Neural progenitor cell (in vitro differentiated cells): ENCODE data around the gene APOB. TPM values are rescaled to one million over a fixed set of nuclear protein-coding genes. Genes with fewer than 3 reads are reported as not detected.

Experiments used
- DNase-seq: peaks from one replicate; pipeline ENCODE4 v3.0.0-alpha.2; 2016; ENCODE audit warnings: low spot score
- H2AFZ ChIP-seq: fragments of 200-600 bp; sonication (generic); replicated peaks from 2 replicates; pipeline ENCODE4 v1.6.1; 2016; ENCODE audit warnings: antibody characterized with exemption
- H3F3A ChIP-seq: fragments of 200-600 bp; sonication (generic); 2 replicates; pipeline ENCODE4 v1.6.1; 2016; ENCODE audit warnings: antibody characterized with exemption, low read depth
- H3K27ac ChIP-seq: fragments of 200-600 bp; sonication (generic); 2 replicates; pipeline ENCODE4 v1.5.1; 2016; ENCODE audit warnings: mild to moderate bottlenecking
- H3K27me3 ChIP-seq: fragments of 200-600 bp; sonication (generic); 2 replicates; pipeline ENCODE4 v1.6.1; 2016; ENCODE audit warnings: mild to moderate bottlenecking, moderate library complexity
- H3K36me3 ChIP-seq: fragments of 200-600 bp; sonication (generic); 2 replicates; pipeline ENCODE4 v1.5.1; 2016
- H3K4me1 ChIP-seq: fragments of 200-600 bp; sonication (generic); 2 replicates; pipeline ENCODE4 v1.6.1; 2016; ENCODE audit warnings: mixed run types
- H3K4me2 ChIP-seq: fragments of 200-600 bp; sonication (generic); 2 replicates; pipeline ENCODE4 v1.6.1; 2016
- H3K4me3 ChIP-seq: fragments of 200-600 bp; sonication (generic); 2 replicates; pipeline ENCODE4 v1.5.1; 2016
- H3K79me2 ChIP-seq: fragments of 200-600 bp; sonication (generic); 2 replicates; pipeline ENCODE4 v1.6.1; 2016; ENCODE audit warnings: low read depth
- H3K9ac ChIP-seq: fragments of 200-600 bp; sonication (generic); 2 replicates; pipeline ENCODE4 v1.6.1; 2016
- H3K9me3 ChIP-seq: fragments of 200-600 bp; sonication (generic); 2 replicates; pipeline ENCODE4 v1.5.1; 2016; ENCODE audit warnings: low read depth
- H4K20me1 ChIP-seq: fragments of 200-600 bp; sonication (generic); 2 replicates; pipeline ENCODE4 v1.6.1; 2016; ENCODE audit warnings: low read depth
- H3K27ac Mint-ChIP-seq: 3 replicates; pipeline ENCODE4 v1.8.0; 2021; ENCODE audit warnings: mixed read lengths
- H3K27me3 Mint-ChIP-seq: 2 replicates; pipeline ENCODE4 v1.8.0; 2022; ENCODE audit warnings: low read depth, mild to moderate bottlenecking, inconsistent platforms, moderate library complexity, mixed read lengths; ENCODE audit not compliant: insufficient read depth
- H3K36me3 Mint-ChIP-seq: 3 replicates; pipeline ENCODE4 v1.8.0; 2021; ENCODE audit warnings: mixed read lengths
- H3K4me1 Mint-ChIP-seq: 3 replicates; pipeline ENCODE4 v1.8.0; 2021; ENCODE audit warnings: mixed read lengths
- H3K4me3 Mint-ChIP-seq: 3 replicates; pipeline ENCODE4 v1.8.0; 2021; ENCODE audit warnings: mild to moderate bottlenecking, moderate library complexity, mixed read lengths
- H3K9me3 Mint-ChIP-seq: 3 replicates; pipeline ENCODE4 v1.8.0; 2020; ENCODE audit warnings: mixed read lengths
- CTCF ChIP-seq: fragments of 200-600 bp; sonication (generic); IDR thresholded peaks from 2 replicates; pipeline ENCODE4 v1.5.1; 2017; ENCODE audit warnings: antibody characterized with exemption, mild to moderate bottlenecking
- EZH2 ChIP-seq: fragments of 200-600 bp; sonication (generic); IDR thresholded peaks from 2 replicates; pipeline ENCODE4 v1.6.1; 2017; ENCODE audit warnings: antibody characterized with exemption, mild to moderate bottlenecking, moderate library complexity
- EZH2phosphoT487 ChIP-seq: fragments of 200-600 bp; sonication (generic); IDR thresholded peaks from 2 replicates; pipeline ENCODE4 v1.6.1; 2017; ENCODE audit warnings: antibody characterized with exemption
- total RNA-seq: library from RNA; depleted of rRNA; stranded (reverse); fragments of >200 nt; gene quantifications from 2 replicates; pipeline ENCODE4 v1.2.3, GENCODE V29; 2015; ENCODE audit warnings: low replicate concordance

The APOB gene
- total RNA-seq, 1 donor from 2014 or later: 0.47 TPM

- no peak overlapping the region for H3K27ac ChIP-seq
- H3K4me1 Mint-ChIP-seq: peaks cover 13% of the 10 kb centered on the region
- no peaks in the 10 kb centered on the region for H3K79me2 ChIP-seq
- H3K4me3 ChIP-seq: no peak overlapping the region
- no peaks in the 10 kb centered on the region for H3K27me3 ChIP-seq
- H3K9me3 ChIP-seq: no peaks in the 10 kb centered on the region
- H3K4me2 ChIP-seq: no peak overlapping the region
- no peak overlapping the region for H3K9ac ChIP-seq
- no peak overlapping the region for H3K27ac Mint-ChIP-seq
- TF ChIP-seq EZH2 (no peak), CTCF (no peak), EZH2phosphoT487 (no peak)
- H4K20me1 ChIP-seq: no peaks in the 10 kb centered on the region
- no peak overlapping the region for H2AFZ ChIP-seq
- H3K36me3 Mint-ChIP-seq: no peaks in the 10 kb centered on the region
- H3K36me3 ChIP-seq: no peaks in the 10 kb centered on the region
- no peaks in the 10 kb centered on the region for H3K9me3 Mint-ChIP-seq
- DNase-seq: no peak
- H3K27me3 Mint-ChIP-seq: peaks cover 2% of the 10 kb centered on the region
- H3K4me1 ChIP-seq: peaks cover 4% of the 10 kb centered on the region
- no peaks in the 10 kb centered on the region for H3F3A ChIP-seq
- H3K4me3 Mint-ChIP-seq: no peak overlapping the region
These were observed 10.1 kb upstream of the APOB start for GRCh38 chr2:21054011-21054410.

GRCh38 chr2:21052044-21052443, 8.2 kb upstream of the APOB start:
- Histone ChIP-seq H3K36me3 (no peaks in the 10 kb centered on the region), H4K20me1 (no peaks in the 10 kb centered on the region), H3K79me2 (no peaks in the 10 kb centered on the region), H3K4me1 (peaks cover 4% of the 10 kb centered on the region), H3K4me2 (no peak overlapping the region), H3K27me3 (no peaks in the 10 kb centered on the region), H3K4me3 (no peak overlapping the region), H3K9me3 (no peaks in the 10 kb centered on the region), H2AFZ (peak overlapping the region; percentile 22), H3F3A (no peaks in the 10 kb centered on the region), H3K9ac (no peak overlapping the region), H3K27ac (no peak overlapping the region)
- Mint-ChIP-seq H3K4me3 (no peak overlapping the region), H3K36me3 (no peaks in the 10 kb centered on the region), H3K9me3 (no peaks in the 10 kb centered on the region), H3K27ac (no peak overlapping the region), H3K27me3 (peaks cover 2% of the 10 kb centered on the region), H3K4me1 (peaks cover 13% of the 10 kb centered on the region)
- TF ChIP-seq CTCF (no peak), EZH2phosphoT487 (no peak), EZH2 (no peak)
- DNase-seq: no peak

- Histone ChIP-seq H3K27ac (no peak overlapping the region), H3K36me3 (no peaks in the 10 kb centered on the region), H2AFZ (no peak overlapping the region), H3K4me3 (no peak overlapping the region), H3K9ac (no peak overlapping the region), H3K9me3 (no peaks in the 10 kb centered on the region), H4K20me1 (no peaks in the 10 kb centered on the region), H3K4me2 (no peak overlapping the region), H3K79me2 (no peaks in the 10 kb centered on the region), H3K4me1 (peaks cover 4% of the 10 kb centered on the region), H3K27me3 (peaks cover 5% of the 10 kb centered on the region), H3F3A (no peaks in the 10 kb centered on the region)
- Mint-ChIP-seq H3K9me3 (no peaks in the 10 kb centered on the region), H3K4me1 (peaks cover 5% of the 10 kb centered on the region), H3K4me3 (no peak overlapping the region), H3K27ac (no peak overlapping the region), H3K36me3 (no peaks in the 10 kb centered on the region), H3K27me3 (peaks cover 4% of the 10 kb centered on the region)
- TF ChIP-seq EZH2phosphoT487 (no peak), CTCF (no peak), EZH2 (no peak)
- DNase-seq: no peak
These were observed 6.3 kb upstream of the APOB start for GRCh38 chr2:21050164-21050563.
